Measurements from ENCODE around the gene VAPA.
A peak's percentile ranks its signal among the peaks of the same experiment; 100 is the strongest.

GRCh38 chr18:9869715-9870430 is 43.9 kb upstream of the VAPA start:
- TF ChIP-seq YY1 (IDR thresholded peaks at IDR 0.05; ENCODE audit: low read depth) (peak; percentile 74; the same call in 1 of the 2 replicates), CTCF (IDR thresholded peaks at IDR 0.05) (no peak), POLR2AphosphoS5 (IDR thresholded peaks at IDR 0.05; ENCODE audit: low read depth, low read length) (no peak), EP300 (IDR thresholded peaks at IDR 0.05; ENCODE audit: borderline replicate concordance in 1 of 2, low read depth in 1 of 2, low read length in 1 of 2) (peak in 1 of 2 experiments; percentile 77; a peak in 2 of 4 replicates), NFIC (IDR thresholded peaks at IDR 0.05; ENCODE audit: borderline replicate concordance) (peak; percentile 52; the same call in 1 of the 2 replicates), RCOR1 (IDR thresholded peaks at IDR 0.05; ENCODE audit: low read length) (no peak)

Measured in SK-N-SH (cell line).